Astrocyte (in vitro differentiated cells and primary cell): ENCODE data around the gene RNGTT.

Source experiments
- EZH2 ChIP-seq: IDR thresholded peaks from 2 replicates; pipeline ENCODE4 v1.6.1; 2012; ENCODE audit warnings: mild to moderate bottlenecking, low read length, inconsistent platforms; ENCODE audit not compliant: insufficient read depth
- TF ChIP-seq, protein P1 (sequence below): IDR thresholded peaks from 2 replicates; pipeline ENCODE4 v1.5.1; 2011; ENCODE audit warnings: low read depth, mild to moderate bottlenecking, inconsistent platforms, low read length, moderate library complexity; ENCODE audit not compliant: insufficient read depth

DNA sequence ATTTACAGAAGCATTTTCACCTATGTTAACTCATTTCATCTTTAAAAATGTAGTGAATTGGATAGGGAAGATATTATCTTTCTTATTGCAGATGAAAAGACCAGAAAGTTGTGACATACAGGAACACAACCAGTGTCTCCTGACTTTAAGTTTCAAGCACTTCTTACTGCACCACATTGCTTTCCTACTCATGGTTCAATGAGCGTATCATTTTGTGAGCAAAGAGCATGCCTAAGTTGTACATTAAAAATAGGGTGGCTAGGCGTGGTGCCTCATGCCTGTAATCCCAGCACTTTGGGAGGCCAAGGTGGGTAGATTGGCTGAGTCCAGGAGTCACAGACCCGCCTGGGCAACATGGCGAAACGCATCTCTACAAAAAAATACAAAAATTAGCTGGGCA, 21.2 kb upstream of the RNGTT start:
- no peak for TF ChIP-seq EZH2
- TF ChIP-seq, protein P1, sequence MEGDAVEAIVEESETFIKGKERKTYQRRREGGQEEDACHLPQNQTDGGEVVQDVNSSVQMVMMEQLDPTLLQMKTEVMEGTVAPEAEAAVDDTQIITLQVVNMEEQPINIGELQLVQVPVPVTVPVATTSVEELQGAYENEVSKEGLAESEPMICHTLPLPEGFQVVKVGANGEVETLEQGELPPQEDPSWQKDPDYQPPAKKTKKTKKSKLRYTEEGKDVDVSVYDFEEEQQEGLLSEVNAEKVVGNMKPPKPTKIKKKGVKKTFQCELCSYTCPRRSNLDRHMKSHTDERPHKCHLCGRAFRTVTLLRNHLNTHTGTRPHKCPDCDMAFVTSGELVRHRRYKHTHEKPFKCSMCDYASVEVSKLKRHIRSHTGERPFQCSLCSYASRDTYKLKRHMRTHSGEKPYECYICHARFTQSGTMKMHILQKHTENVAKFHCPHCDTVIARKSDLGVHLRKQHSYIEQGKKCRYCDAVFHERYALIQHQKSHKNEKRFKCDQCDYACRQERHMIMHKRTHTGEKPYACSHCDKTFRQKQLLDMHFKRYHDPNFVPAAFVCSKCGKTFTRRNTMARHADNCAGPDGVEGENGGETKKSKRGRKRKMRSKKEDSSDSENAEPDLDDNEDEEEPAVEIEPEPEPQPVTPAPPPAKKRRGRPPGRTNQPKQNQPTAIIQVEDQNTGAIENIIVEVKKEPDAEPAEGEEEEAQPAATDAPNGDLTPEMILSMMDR, result no peak
